ENCODE data around the gene MAGEL2. TPM values are rescaled to one million over a fixed set of nuclear protein-coding genes. Genes with fewer than 3 reads are reported as not detected.

The MAGEL2 gene
- 0.01 to 0.02 TPM in 2 of 5 replicates, not detected in the others for total RNA-seq (2022; extraction: Qiagen RNA extraction)

DNA sequence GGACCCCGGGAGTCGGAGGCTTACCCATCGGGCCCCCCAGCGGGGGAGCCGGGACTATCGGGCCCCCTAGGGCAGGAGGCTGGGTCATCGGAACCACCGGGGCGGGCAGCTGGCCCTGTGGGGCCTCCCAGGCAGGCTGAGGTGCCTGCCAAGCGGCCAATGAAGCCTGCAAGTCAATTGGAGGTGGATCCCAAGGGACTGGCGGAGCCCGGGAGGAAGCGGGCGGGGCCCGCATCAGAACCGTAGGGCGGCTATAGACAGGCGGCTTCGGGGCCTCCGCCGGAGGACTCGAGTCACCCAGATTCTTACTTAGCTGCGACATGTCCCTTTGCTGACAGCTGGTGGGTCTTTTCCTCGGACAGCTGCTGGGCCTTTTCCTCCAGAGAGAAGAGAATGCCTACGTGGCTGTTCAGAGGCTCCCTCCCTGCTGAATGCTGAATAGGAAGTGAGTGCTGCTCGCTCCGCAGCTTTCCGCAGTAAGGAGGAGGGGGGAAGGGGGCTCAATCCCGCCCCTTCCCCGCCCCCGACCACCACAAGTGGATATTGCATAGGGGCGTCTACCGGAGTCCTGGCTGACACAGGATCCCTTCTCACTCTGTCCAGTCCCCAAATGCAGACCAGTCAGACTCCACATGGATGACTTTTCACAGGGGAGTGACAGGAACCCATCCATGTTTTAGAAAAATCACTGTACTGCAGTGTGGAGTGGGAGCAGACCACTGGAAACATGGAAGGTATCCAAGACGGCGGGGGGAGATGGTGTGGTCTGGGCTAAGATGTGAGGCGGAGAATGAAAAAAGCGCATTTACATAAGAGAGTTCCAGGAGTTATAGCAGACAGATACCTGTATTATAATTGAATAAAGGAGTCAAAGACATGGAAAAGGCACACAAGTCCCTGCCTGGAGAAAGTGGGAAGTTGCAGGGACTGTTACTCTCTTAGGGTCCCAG is at the start of gene MAGEL2:
TSS of gene MAGEL2 (minus strand) at position 447 of the 950 bp plus-strand sequence. CDS start at position 322, 125 bp downstream.

DNA sequence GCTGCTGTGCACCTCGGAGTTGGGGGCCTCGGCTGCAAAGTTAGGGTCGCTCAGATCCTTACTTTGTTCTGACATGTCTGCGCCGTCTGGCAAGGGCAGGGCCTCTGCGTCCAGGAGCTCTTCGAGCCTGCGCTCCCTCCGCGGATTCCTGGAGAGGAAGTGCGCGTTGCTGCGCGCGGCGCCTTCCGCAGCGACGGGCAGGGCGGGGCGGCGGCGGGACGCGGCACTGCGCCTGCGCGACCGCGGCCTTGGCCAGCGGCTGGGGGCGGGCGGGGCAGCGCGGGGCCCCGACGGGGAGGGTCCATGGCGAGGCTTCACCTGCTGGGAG is 39.4 kb upstream of the MAGEL2 start, which contains the start of gene NDN:
TSS of gene NDN (minus strand) at position 163 of the 328 bp plus-strand sequence. CDS start at position 75, 88 bp downstream.

Other genes starting within 250 kb of the MAGEL2 start
- not detected in 5 replicates for gene GOLGA6L2, start 200.6 kb downstream of the MAGEL2 start, total RNA-seq (2022; extraction: Qiagen RNA extraction)
- gene MKRN3, start 82.2 kb downstream of the MAGEL2 start, total RNA-seq (2022; extraction: Qiagen RNA extraction), result 1.5 to 2.8 TPM (median 2.5 TPM) in 5 replicates
- 0.05 to 0.08 TPM (median 0.06 TPM) in 3 of 5 replicates, not detected in the others for gene NDN, start 39.4 kb upstream of the MAGEL2 start, total RNA-seq (2022; extraction: Qiagen RNA extraction)